ENCODE data around the gene SEC61A2. TPM values are rescaled to one million over a fixed set of nuclear protein-coding genes. Genes with fewer than 3 reads are reported as not detected.

The SEC61A2 gene
- total and polyA plus RNA-seq, 2 donors (not counting 1 experiment from before 2014, with no cell fraction given) = 10.7 to 20.2 TPM

- H3K4me3 ChIP-seq (ENCODE audit: control extremely low read depth in 1 of 5, extremely low read depth in 1 of 5, insufficient read depth in 1 of 5, low read depth in 2 of 5, low read length in 4 of 5) = no peak overlapping the region
- H3K4me1 Mint-ChIP-seq = peaks cover 36% of the 10 kb centered on the region
- CTCF ChIA-PET = interaction anchor here (0.7 kb wide), 1 partner anchor 96 kb away, joined by 3 read pairs; no protein-coding TSS in a partner anchor
- peaks cover 20 to 34% of the 10 kb centered on the region in 2 donors for H3K4me1 ChIP-seq (ENCODE audit: control insufficient read depth in 2 of 2, insufficient read depth in 2 of 2, low read length in 2 of 2)
- no peaks in the 10 kb centered on the region for H3K9me3 ChIP-seq (ENCODE audit: control extremely low read depth in 1 of 3, control insufficient read depth in 2 of 3, insufficient read depth in 1 of 3, low read length in 2 of 3)
- peaks cover 52% of the 10 kb centered on the region for H3K79me2 ChIP-seq (ENCODE audit: control insufficient read depth, insufficient read depth, low read length)
- no peaks in the 10 kb centered on the region for H3K27me3 ChIP-seq (replicated peaks in 1 of 4; ENCODE audit: control extremely low read depth in 1 of 4, control insufficient read depth in 3 of 4, insufficient read depth in 4 of 4, low read length in 3 of 4)
- DNase-seq = no peak
- H3K9me3 Mint-ChIP-seq (ENCODE audit: insufficient read depth) = no peaks in the 10 kb centered on the region
- H3K27ac Mint-ChIP-seq = peak overlapping the region; percentile 62
- H3K27ac ChIP-seq (ENCODE audit: low read length in 2 of 2) = no peak overlapping the region
- TF ChIP-seq CTCF (IDR thresholded peaks at IDR 0.05) (no peak), EZH2 (IDR thresholded peaks at IDR 0.05; ENCODE audit: borderline replicate concordance, insufficient read depth, low read depth, low read length, poor library complexity, severe bottlenecking) (no peak)
- no peak overlapping the region for H2AFZ ChIP-seq (ENCODE audit: insufficient read depth, low read depth, low read length, poor library complexity, severe bottlenecking)
- peaks cover 3 to 38% of the 10 kb centered on the region in 2 experiments for H3K36me3 ChIP-seq (replicated peaks in 1 of 2; ENCODE audit: control extremely low read depth in 1 of 2, control insufficient read depth in 1 of 2, extremely low read depth in 1 of 2, insufficient read depth in 2 of 2, low read length in 1 of 2)
- intact Hi-C loops (cut with micrococcal nuclease) = no loop called here
- no peak overlapping the region for H3K4me2 ChIP-seq (replicated peaks; ENCODE audit: low read depth, low read length, poor library complexity, severe bottlenecking)
- H3K27me3 Mint-ChIP-seq = no peaks in the 10 kb centered on the region
- no peak overlapping the region for H3K4me3 Mint-ChIP-seq
- no peaks in the 10 kb centered on the region for H4K20me1 ChIP-seq (ENCODE audit: control insufficient read depth, insufficient read depth, low read length, poor library complexity, severe bottlenecking)
- no peak for ATAC-seq (ENCODE audit: low read depth)
- 100% methylated on average over 5 of the region's 8 CpGs for WGBS (ENCODE audit: insufficient coverage)
- no peak overlapping the region for H3K9ac ChIP-seq (ENCODE audit: low read length)
- POLR2A ChIA-PET = interaction anchor here (0.6 kb wide), 1 partner anchor 161 kb away, joined by 4 read pairs; no protein-coding TSS in a partner anchor
Observed at GRCh38 chr10:12081470-12081869, 48.0 kb upstream of the SEC61A2 start.

- Histone ChIP-seq H3K4me3 (ENCODE audit: control extremely low read depth in 1 of 5, extremely low read depth in 1 of 5, insufficient read depth in 1 of 5, low read depth in 2 of 5, low read length in 4 of 5) (no peak overlapping the region), H3K27me3 (replicated peaks in 1 of 4; ENCODE audit: control extremely low read depth in 1 of 4, control insufficient read depth in 3 of 4, insufficient read depth in 4 of 4, low read length in 3 of 4) (no peaks in the 10 kb centered on the region), H3K4me2 (replicated peaks; ENCODE audit: low read depth, low read length, poor library complexity, severe bottlenecking) (no peak overlapping the region), H3K27ac (ENCODE audit: low read length in 2 of 2) (no peak overlapping the region), H4K20me1 (ENCODE audit: control insufficient read depth, insufficient read depth, low read length, poor library complexity, severe bottlenecking) (no peaks in the 10 kb centered on the region), H3K9ac (ENCODE audit: low read length) (no peak overlapping the region), H3K4me1 (ENCODE audit: control insufficient read depth in 2 of 2, insufficient read depth in 2 of 2, low read length in 2 of 2) (peaks cover 19 to 34% of the 10 kb centered on the region in 2 donors), H3K36me3 (replicated peaks in 1 of 2; ENCODE audit: control extremely low read depth in 1 of 2, control insufficient read depth in 1 of 2, extremely low read depth in 1 of 2, insufficient read depth in 2 of 2, low read length in 1 of 2) (peaks cover 3 to 43% of the 10 kb centered on the region in 2 experiments), H2AFZ (ENCODE audit: insufficient read depth, low read depth, low read length, poor library complexity, severe bottlenecking) (no peak overlapping the region), H3K9me3 (ENCODE audit: control extremely low read depth in 1 of 3, control insufficient read depth in 2 of 3, insufficient read depth in 1 of 3, low read length in 2 of 3) (no peaks in the 10 kb centered on the region), H3K79me2 (ENCODE audit: control insufficient read depth, insufficient read depth, low read length) (peaks cover 55% of the 10 kb centered on the region)
- ATAC-seq (ENCODE audit: low read depth) = no peak
- no peak for DNase-seq
- 100% methylated on average over 1 of the region's 6 CpGs for WGBS (ENCODE audit: insufficient coverage)
- Mint-ChIP-seq H3K27ac (no peak overlapping the region), H3K4me3 (no peak overlapping the region), H3K9me3 (ENCODE audit: insufficient read depth) (no peaks in the 10 kb centered on the region), H3K4me1 (peaks cover 36% of the 10 kb centered on the region), H3K27me3 (no peaks in the 10 kb centered on the region)
- ChIA-PET POLR2A (no interaction called here), CTCF (interaction anchor here (0.7 kb wide), 1 partner anchor 97 kb away, joined by 3 read pairs; no protein-coding TSS in a partner anchor)
- TF ChIP-seq CTCF (IDR thresholded peaks at IDR 0.05) (no peak), EZH2 (IDR thresholded peaks at IDR 0.05; ENCODE audit: borderline replicate concordance, insufficient read depth, low read depth, low read length, poor library complexity, severe bottlenecking) (no peak)
- intact Hi-C loops (cut with micrococcal nuclease) = no loop called here
Observed at GRCh38 chr10:12081879-12082557, 47.5 kb upstream of the SEC61A2 start.

All from B cell (primary cell).